Measurements from ENCODE around the gene ARL6IP5.

ARL6IP5 gene

DNA sequence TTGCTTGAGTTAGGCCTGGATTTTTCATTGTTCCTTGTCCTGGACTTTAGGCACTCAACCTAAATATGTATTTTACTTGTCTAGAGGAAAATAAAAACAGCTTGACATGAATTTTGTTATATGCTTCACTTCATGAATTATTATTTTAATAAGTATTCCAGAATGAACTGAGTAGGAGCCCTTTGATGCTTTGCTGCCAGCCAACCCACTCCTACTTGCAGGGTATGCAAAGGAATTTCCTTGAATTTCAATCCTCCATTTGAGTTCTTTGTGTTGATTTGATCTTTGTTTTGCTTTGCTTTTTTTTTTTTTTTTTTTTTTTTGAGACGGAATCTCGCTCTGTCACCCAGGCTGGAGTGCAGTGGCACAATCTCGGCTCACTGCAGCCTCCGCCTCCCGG, 11.6 kb downstream of the ARL6IP5 start:
- no peak for DNase-seq (ENCODE audit: low spot score in 2 of 2)
- H3K4me3 Mint-ChIP-seq = peak overlapping the region; percentile 89

DNA sequence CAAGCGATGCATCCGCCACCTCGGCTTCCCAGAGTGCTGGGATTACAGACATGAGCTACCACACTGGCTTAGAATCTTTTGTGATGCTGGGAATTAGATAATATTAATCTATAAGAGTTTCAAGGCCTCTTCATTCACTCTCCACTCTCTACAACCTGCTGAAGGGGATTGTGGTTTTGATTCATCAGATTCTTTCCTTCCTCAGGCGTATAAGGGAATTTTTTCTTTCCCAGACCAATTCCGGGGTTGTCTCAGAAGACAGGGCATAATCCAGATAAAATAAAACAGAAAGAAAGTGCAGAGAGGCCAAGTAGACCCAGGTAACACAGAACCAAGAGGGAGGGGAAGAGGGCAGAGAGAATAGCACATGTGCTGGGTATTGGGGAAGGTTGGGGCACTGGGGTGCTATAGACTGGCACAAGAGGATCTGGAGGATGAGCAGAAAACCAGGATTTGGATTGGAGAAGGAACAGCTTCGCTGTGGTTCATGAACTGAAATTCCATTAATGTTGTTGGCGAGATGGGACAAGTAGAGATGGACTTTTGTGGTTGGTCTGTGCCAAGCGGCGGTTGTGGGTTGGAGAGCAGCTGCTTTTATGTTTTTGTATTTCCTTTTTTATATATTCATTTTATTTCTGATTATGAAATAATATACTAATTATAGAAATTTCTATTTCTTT, 12.8 kb downstream of the ARL6IP5 start:
- no peak for ATAC-seq
- DNase-seq (ENCODE audit: low spot score in 2 of 2) = no peak
- H3K4me3 Mint-ChIP-seq = no peak overlapping the region
- no peaks in the 10 kb centered on the region for H3K9me3 Mint-ChIP-seq
- peaks cover 63% of the 10 kb centered on the region for H3K4me1 Mint-ChIP-seq
- H3K27ac Mint-ChIP-seq = peak overlapping the region; percentile 82
- H3K36me3 Mint-ChIP-seq = peaks cover 100% of the 10 kb centered on the region

More for the DNA sequence above, 11.6 kb downstream of the ARL6IP5 start:
- Mint-ChIP-seq H3K9me3 (no peaks in the 10 kb centered on the region), H3K4me1 (peaks cover 71% of the 10 kb centered on the region), H3K36me3 (peaks cover 100% of the 10 kb centered on the region), H3K27ac (peak overlapping the region; percentile 82)
- no peak for ATAC-seq

DNA sequence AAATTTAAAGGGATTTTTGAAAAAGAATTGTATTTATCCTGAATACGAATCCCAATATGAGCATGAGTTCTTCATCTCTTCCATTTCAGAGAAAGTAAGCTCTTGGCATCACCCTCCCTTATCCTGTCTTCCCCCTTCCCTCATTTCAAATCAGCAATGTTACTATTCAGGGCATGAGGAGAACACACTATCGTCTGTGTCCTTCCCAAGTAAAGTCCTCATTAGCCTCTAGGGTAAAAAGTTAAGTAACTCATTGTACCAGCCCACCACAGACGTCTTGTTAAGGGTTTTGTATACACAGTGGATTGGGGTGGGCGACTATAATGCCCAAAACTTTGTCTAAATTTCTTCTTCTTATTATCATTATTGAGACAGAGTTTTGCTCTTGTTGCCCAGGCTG, 14.8 kb downstream of the ARL6IP5 start:
- ATAC-seq (no peak), DNase-seq (ENCODE audit: low spot score in 2 of 2) (no peak)
- Mint-ChIP-seq H3K27ac (peak overlapping the region; percentile 50), H3K36me3 (peaks cover 100% of the 10 kb centered on the region), H3K4me3 (no peak overlapping the region), H3K4me1 (peaks cover 66% of the 10 kb centered on the region), H3K9me3 (no peaks in the 10 kb centered on the region)

DNA sequence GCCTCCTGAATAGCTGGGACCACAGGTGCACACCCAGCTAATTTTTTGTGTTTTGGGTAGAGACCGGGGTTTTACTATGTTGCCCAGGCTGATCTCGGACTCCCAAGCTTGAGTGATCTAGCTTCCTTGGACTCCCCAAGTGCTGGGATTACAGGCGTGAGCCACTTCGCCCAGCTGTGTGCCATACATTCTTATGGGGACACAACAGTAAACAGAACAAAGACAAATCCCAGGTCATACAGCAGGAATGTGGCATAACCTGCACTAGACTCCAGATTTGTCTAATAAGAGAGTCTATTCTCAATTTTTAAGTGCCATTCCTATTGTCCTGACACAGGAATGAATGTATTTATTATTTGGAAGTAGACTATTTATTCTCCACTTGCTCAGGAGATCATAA, 17.6 kb downstream of the ARL6IP5 start:
- peaks cover 39% of the 10 kb centered on the region for H3K4me1 Mint-ChIP-seq
- H3K4me3 Mint-ChIP-seq = no peak overlapping the region
- H3K9me3 Mint-ChIP-seq = no peaks in the 10 kb centered on the region
- DNase-seq (ENCODE audit: low spot score in 2 of 2) = no peak
- no peak overlapping the region for H3K27ac Mint-ChIP-seq
- peaks cover 100% of the 10 kb centered on the region for H3K36me3 Mint-ChIP-seq
- no peak for ATAC-seq

DNA sequence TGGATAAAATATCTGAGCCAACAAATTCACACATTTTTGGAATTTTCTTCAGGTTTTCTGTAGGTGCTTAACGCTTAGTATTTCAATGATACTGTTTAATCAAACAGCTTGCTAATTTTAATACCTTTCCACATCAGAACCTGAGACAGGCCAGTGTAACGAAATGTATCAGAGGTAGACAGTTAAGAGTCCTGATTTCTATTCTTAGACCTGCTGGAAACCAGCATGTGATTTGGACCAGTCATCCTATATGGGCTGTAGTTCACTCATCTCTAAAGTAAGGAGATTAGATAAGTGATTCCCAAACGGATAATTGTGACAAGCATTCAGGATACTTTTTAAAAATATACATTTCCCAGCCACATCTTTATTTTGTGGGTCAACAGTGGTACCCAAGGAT, 18.4 kb downstream of the ARL6IP5 start:
- DNase-seq (ENCODE audit: low spot score in 2 of 2) = no peak
- Mint-ChIP-seq H3K4me3 (no peak overlapping the region), H3K4me1 (peaks cover 40% of the 10 kb centered on the region), H3K9me3 (no peaks in the 10 kb centered on the region), H3K36me3 (peaks cover 100% of the 10 kb centered on the region), H3K27ac (peak overlapping the region; percentile 46)
- no peak for ATAC-seq

DNA sequence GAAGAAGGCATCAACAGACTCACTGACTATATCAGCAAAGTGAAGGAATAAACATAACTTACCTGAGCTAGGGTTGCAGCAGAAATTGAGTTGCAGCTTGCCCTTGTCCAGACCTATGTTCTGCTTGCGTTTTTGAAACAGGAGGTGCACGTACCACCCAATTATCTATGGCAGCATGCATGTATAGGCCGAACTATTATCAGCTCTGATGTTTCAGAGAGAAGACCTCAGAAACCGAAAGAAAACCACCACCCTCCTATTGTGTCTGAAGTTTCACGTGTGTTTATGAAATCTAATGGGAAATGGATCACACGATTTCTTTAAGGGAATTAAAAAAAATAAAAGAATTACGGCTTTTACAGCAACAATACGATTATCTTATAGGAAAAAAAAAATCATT, 19.8 kb downstream of the ARL6IP5 start:
- Mint-ChIP-seq H3K4me3 (no peak overlapping the region), H3K4me1 (peaks cover 37% of the 10 kb centered on the region), H3K27ac (peak overlapping the region; percentile 46), H3K36me3 (peaks cover 89% of the 10 kb centered on the region), H3K9me3 (no peaks in the 10 kb centered on the region)
- ATAC-seq (no peak), DNase-seq (ENCODE audit: low spot score in 2 of 2) (no peak)

DNA sequence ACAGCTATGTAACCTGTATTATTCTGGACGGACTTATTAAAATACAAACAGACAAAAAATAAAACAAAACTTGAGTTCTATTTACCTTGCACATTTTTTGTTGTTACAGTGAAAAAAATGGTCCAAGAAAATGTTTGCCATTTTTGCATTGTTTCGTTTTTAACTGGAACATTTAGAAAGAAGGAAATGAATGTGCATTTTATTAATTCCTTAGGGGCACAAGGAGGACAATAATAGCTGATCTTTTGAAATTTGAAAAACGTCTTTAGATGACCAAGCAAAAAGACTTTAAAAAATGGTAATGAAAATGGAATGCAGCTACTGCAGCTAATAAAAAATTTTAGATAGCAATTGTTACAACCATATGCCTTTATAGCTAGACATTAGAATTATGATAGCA, 20.6 kb downstream of the ARL6IP5 start:
- peaks cover 30% of the 10 kb centered on the region for H3K4me1 Mint-ChIP-seq
- no peak for ATAC-seq
- no peak overlapping the region for H3K4me3 Mint-ChIP-seq
- H3K27ac Mint-ChIP-seq = no peak overlapping the region
- H3K9me3 Mint-ChIP-seq = no peaks in the 10 kb centered on the region
- DNase-seq (ENCODE audit: low spot score in 2 of 2) = no peak
- peaks cover 82% of the 10 kb centered on the region for H3K36me3 Mint-ChIP-seq

DNA sequence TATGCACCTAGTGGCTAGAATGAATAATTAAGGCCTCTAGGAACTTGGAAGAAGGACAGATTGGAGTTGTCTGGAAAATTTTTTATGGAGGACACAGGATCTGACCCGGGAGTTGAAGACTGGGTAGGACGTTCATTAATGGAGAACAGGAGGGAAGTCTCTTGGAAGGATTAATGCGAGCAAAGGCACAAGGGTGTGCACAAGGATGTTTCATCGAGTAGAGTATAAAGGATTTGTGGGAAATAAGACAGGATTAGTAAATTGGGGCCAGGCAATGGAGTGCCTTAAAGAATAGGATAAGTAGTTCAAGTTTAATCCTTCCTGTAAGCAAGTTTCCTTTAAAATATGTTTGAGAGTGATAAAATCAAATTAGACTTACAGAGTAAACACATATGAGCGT, 23.1 kb downstream of the ARL6IP5 start:
- H3K4me3 Mint-ChIP-seq = no peak overlapping the region

DNA sequence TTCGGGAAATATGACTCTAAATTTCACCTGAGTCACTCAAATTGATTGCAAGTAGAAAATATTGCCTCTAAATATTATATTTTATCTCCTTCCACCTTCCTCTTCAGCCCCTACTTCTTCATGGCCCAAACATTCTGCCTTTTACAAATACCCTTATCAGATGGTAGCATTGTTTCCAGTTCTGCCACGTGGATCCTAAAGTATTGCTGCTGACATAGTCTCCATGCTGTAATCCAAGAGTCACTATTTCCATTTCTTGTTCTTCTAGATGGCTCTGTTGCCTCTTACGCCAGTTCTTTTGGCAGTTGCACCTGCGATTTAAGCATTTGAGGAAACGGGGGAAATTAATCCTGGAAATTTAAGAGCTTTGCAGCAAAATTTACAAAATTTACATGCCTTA, 24.1 kb downstream of the ARL6IP5 start:
- DNase-seq (ENCODE audit: low spot score in 2 of 2) (no peak), ATAC-seq (no peak)
- H3K36me3 Mint-ChIP-seq = peaks cover 47% of the 10 kb centered on the region
- H3K4me1 Mint-ChIP-seq = peaks cover 14% of the 10 kb centered on the region
- no peak overlapping the region for H3K27ac Mint-ChIP-seq
- H3K4me3 Mint-ChIP-seq = no peak overlapping the region
- no peaks in the 10 kb centered on the region for H3K9me3 Mint-ChIP-seq

More for the DNA sequence above, 23.1 kb downstream of the ARL6IP5 start:
- Mint-ChIP-seq H3K4me1 (peaks cover 23% of the 10 kb centered on the region), H3K36me3 (peaks cover 57% of the 10 kb centered on the region), H3K27ac (no peak overlapping the region), H3K9me3 (no peaks in the 10 kb centered on the region)
- ATAC-seq (no peak), DNase-seq (ENCODE audit: low spot score in 2 of 2) (no peak)

DNA sequence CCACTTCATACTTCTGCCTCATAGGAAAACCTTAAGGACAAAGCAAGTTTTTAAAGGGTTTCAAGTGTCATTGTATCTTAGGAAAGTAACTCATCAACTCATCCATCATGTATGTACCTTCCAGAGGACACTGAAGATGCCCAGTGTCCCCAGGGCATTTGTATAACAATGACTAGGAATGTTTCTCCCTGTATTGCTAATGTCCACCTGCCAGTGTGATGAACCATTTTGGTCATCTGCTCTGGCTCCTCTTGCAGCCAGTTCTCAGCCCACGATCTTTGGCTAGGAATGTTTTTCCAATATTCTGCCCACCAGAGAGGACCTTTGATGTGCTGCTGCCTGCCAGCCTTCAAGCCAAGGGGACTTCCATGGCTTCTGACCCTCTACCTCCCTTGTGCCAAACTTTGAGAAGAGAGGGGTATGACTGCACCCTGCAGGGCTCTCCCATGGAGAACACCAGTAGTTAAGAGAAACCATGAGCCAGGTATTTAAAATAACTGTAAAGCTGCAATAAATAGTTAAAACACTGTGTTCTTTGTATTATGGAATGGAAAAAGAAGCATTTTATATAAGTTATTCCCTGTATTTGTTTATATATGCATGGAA, 26.3 kb downstream of the ARL6IP5 start:
- no peak for DNase-seq (ENCODE audit: low spot score in 2 of 2)
- ATAC-seq = no peak
- H3K9me3 Mint-ChIP-seq = no peaks in the 10 kb centered on the region
- no peak overlapping the region for H3K4me3 Mint-ChIP-seq
- peaks cover 7% of the 10 kb centered on the region for H3K4me1 Mint-ChIP-seq
- peaks cover 25% of the 10 kb centered on the region for H3K36me3 Mint-ChIP-seq
- H3K27ac Mint-ChIP-seq = no peak overlapping the region

DNA sequence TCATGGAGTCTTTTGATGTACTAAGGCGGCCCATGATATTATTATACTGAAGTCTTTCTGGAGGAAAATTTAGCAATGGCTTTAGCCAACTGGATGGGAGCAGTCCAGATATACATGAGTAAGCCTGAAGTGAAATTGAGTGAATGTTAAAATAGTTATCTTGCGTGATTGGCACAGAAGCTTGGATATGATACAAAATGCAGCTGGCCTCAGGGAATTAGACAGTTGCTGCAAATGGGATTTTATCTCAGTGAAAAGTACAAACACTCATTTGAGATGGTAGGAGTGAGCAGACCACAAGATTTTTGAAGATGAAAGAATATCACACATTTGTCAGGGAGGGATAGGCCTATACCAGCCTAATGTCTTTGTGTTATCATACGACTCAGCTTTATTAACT, 28.8 kb downstream of the ARL6IP5 start:
- no peak for ATAC-seq

DNA sequence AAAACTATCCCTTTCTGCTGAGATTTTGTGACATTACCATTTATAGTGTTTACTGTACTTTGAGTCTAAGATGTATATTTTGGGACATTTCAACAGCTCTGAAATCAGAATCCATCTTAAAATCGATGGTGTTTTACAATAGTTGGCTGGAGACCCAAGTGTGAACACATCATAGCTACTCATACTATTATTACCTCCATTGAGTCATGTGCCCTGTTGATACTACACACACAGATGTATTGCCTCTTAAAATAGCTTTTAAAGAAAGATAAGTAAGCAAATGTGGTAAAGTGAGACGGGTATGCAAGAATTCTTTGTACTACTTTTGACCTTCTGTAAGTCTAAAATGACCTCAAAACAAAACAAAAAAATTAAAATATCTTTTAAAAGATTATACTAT, 31.0 kb downstream of the ARL6IP5 start:
- DNase-seq (ENCODE audit: low spot score in 2 of 2) = no peak
- no peak for ATAC-seq
- H3K4me1 Mint-ChIP-seq = no peaks in the 10 kb centered on the region
- no peak overlapping the region for H3K4me3 Mint-ChIP-seq
- H3K36me3 Mint-ChIP-seq = no peaks in the 10 kb centered on the region
- no peak overlapping the region for H3K27ac Mint-ChIP-seq
- no peaks in the 10 kb centered on the region for H3K9me3 Mint-ChIP-seq

More for the DNA sequence above, 28.8 kb downstream of the ARL6IP5 start:
- no peaks in the 10 kb centered on the region for H3K9me3 Mint-ChIP-seq
- H3K4me3 Mint-ChIP-seq = no peak overlapping the region
- no peaks in the 10 kb centered on the region for H3K4me1 Mint-ChIP-seq
- no peak overlapping the region for H3K27ac Mint-ChIP-seq
- no peak for DNase-seq (ENCODE audit: low spot score in 2 of 2)
- no peaks in the 10 kb centered on the region for H3K36me3 Mint-ChIP-seq

DNA sequence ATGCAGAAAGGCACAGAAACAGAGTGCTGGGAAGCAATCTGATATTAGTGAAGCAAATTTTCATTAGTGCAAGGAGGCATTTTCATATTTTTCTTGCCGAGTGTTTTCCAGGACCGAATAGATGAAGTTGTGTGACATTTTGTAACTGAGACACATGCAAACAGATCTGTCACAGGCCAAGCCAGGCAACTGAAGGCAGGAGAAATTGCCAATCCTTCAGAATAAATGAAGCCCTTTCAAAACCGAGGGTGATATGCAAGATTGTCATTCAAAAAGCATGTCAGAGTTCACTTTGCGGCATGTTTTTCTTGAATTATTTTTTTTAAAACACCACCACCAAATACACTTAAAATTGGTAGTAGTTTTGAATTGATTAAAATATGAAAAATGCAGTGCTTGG, 31.4 kb downstream of the ARL6IP5 start:
- H3K36me3 Mint-ChIP-seq = no peaks in the 10 kb centered on the region
- no peak overlapping the region for H3K4me3 Mint-ChIP-seq
- H3K9me3 Mint-ChIP-seq = no peaks in the 10 kb centered on the region
- ATAC-seq (no peak), DNase-seq (ENCODE audit: low spot score in 2 of 2) (no peak)
- H3K27ac Mint-ChIP-seq = no peak overlapping the region
- H3K4me1 Mint-ChIP-seq = no peaks in the 10 kb centered on the region

DNA sequence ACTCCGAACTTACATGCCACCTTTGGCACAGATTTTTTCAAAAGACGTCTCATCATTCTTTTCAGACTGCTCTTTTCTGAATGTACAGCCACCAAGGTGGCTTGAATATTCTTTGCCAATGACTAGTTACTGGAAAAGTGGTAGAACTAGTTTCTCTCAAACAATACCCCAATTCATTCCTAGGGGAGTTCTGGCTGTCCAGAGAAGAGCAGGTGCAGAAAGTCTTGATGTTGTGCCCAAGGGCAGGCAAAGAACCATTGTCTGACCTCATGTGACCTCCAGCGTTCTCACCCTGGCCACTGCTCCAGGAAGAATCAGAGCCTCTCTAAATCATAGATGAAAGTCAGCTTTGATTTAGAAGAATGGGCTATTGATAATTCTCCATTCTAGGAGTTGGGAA, 32.2 kb downstream of the ARL6IP5 start:
- Mint-ChIP-seq H3K4me1 (no peaks in the 10 kb centered on the region), H3K4me3 (no peak overlapping the region), H3K27ac (no peak overlapping the region), H3K9me3 (no peaks in the 10 kb centered on the region), H3K36me3 (no peaks in the 10 kb centered on the region)
- ATAC-seq (no peak), DNase-seq (ENCODE audit: low spot score in 2 of 2) (no peak)

DNA sequence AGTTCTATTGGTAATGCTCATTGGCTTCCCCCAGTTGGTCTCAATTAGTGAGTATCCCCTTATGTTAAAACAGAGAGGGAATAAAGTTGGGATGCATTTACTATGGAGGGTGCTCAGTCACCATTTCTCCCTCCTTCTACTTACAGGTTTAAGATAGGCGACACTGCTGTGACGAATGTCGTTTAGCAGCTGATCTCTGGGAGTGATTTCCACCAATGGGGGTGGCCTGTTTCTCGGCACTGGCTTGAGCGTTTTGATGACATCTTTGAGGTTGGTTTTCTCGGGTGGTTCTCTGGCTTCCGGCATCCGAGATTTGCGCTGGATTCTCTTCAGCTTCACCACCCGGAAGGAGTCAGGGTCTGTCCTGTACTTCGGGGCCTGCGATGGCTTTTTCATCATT, 33.8 kb downstream of the ARL6IP5 start:
- Mint-ChIP-seq H3K9me3 (no peaks in the 10 kb centered on the region), H3K4me1 (no peaks in the 10 kb centered on the region), H3K36me3 (no peaks in the 10 kb centered on the region), H3K27ac (no peak overlapping the region), H3K4me3 (no peak overlapping the region)
- DNase-seq (ENCODE audit: low spot score in 2 of 2) (no peak), ATAC-seq (no peak)

DNA sequence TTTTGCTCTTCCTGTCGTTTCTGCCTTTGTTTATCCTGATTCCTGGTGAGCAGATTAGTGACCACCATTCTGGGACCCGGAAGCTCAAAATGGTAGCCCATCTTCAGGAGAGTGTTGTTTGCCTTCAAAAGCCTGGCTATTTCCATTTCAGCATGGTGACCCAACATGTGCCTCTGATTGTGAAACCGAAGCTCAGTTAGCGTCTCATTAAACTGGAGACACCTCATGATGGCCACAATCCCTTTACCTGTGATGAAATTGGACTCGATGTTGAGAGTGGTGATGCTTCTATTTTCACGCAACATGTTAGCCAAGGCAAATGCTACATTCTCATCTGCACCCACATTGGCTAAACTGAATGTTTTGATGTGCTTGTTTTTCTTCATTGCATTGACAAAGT, 34.4 kb downstream of the ARL6IP5 start:
- Mint-ChIP-seq H3K4me3 (no peak overlapping the region), H3K36me3 (no peaks in the 10 kb centered on the region), H3K4me1 (no peaks in the 10 kb centered on the region), H3K27ac (no peak overlapping the region), H3K9me3 (no peaks in the 10 kb centered on the region)
- DNase-seq (ENCODE audit: low spot score in 2 of 2) = no peak
- no peak for ATAC-seq
